Measurements from ENCODE around the gene NANS.
"Not testable (repeated sequence)": the region's sequence is repeated elsewhere in the genome, so short reads cannot be mapped to it uniquely, and the experiment has no call there.

Gene NANS

GRCh38 chr9:98080326-98080725 lies 23.8 kb downstream of the NANS start:
- no peak for DNase-seq

DNA sequence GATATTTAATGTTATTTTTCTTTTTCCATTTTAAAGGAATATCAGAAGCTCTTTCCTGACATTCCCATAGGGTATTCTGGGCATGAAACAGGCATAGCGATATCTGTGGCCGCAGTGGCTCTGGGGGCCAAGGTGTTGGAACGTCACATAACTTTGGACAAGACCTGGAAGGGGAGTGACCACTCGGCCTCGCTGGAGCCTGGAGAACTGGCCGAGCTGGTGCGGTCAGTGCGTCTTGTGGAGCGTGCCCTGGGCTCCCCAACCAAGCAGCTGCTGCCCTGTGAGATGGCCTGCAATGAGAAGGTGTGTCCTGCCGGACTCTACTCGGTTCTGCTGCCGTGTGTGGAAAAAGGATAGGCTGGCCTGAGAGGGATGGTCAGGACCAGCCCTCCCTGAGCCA lies 24.2 kb downstream of the NANS start:
- DNase-seq, result no peak

DNA sequence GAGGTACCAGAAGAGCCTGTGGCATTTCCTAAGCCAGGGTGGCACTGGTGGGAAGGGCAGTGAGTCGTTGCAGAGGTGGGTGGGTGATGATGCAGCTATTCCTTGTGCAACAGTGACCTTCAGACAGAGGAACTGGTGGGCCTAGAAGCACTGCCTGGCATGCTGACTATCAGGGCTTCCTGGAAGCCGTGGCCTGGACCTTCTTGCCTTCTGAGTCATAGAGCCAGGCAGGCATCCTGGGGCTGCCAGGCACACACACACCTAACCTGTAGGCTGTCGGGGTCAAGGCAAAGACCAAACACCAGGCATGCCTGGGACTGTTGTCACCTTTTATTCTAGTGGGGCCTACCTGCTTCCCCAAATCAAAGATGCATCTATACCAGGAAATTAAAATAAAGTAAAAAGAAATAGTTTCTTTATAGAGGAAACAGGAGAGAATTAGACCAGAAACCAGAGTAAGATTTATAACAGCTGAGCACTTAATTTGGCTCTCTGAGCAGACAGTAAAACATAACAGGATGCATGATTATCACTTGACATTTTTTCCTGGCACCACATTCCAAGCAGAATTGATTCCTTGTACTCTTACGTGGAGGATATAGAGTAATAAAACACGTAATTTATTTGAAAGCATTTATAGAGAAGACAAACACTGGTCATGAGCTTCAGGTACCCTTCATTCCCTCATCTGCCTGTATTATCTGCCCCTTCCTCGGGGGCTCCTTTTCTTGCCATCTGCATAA lies 25.1 kb downstream of the NANS start:
- no peak for DNase-seq

GRCh38 chr9:98083061-98083501 lies 26.5 kb downstream of the NANS start:
- no peak for DNase-seq

GRCh38 chr9:98083566-98084183 lies 27.1 kb downstream of the NANS start:
- no peak for DNase-seq

GRCh38 chr9:98084396-98084795 lies 27.9 kb downstream of the NANS start:
- no peak for DNase-seq

GRCh38 chr9:98085058-98085457 lies 28.5 kb downstream of the NANS start:
- no peak for DNase-seq

DNA sequence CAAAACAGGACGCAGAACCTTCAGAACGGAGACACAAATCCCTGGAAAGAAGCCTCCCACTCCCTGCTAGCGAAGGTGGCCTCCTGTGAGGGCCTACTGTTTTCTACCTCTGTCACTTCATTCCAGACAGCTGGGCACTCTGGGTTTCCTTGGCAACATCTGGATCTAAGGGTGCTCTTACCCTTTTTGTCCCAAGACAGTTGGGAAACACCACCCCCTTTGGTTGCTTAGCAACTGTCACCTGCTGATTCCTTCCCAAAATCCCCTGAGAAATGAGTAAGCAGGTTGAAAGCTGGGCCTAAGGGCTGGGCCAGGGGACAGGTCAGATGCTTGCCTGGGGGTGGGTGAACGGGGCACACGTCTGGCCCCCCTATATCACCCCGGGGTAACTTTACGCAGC lies 29.4 kb downstream of the NANS start:
- peak; percentile 30 for DNase-seq

GRCh38 chr9:98086461-98086860 lies 29.9 kb downstream of the NANS start:
- no peak for DNase-seq

DNA sequence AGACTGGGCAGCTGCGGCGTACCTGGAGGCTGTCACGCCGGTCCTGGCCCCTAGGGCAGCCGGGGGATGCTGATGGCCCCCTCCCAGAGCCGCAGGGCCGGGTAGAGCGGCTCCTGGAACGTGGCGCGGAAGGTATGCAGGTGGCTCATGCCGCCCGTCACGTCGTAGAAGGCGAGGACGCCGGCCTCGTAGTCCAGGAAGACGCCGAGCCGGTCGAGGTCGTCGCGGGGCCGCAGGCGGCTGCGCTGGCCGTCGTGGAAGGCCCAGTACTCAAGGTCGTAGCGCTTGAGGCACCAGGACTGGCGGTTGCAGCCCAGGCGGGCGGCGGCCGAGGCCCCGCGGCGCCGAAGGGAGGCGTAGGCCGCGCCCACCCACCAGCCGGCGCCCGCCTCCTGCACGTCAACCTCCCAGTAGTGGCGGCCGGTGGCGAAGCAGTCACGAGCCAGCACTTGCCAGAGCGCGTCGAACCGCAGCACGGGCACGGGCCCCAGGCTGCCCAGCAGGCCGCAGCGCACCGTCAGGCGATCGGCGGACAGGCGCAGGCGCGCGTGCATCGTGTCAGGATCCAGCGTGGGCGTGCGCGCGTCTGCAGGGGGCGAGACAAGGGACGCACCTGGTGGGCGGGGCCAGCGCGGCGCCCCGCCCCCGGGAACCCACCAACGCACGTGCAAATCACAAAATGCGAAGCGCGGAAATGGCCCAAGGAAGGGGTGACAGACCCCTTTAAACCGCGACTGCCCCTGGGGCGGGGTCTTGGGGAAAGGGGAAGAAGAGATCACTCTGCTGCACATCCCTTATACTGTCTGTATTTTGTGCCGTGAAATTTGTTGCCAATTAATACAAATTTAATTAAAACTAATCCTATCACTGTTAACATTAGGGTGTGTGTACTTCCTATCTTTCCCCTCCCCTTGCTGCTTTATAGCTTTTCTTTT lies 31.2 kb downstream of the NANS start:
- no peak for DNase-seq

GRCh38 chr9:98090674-98091073 lies 34.1 kb downstream of the NANS start:
- not testable (repeated sequence) for DNase-seq

- DNase-seq, result no peak
These were observed 35.4 kb downstream of the NANS start for GRCh38 chr9:98091735-98092612.

DNA sequence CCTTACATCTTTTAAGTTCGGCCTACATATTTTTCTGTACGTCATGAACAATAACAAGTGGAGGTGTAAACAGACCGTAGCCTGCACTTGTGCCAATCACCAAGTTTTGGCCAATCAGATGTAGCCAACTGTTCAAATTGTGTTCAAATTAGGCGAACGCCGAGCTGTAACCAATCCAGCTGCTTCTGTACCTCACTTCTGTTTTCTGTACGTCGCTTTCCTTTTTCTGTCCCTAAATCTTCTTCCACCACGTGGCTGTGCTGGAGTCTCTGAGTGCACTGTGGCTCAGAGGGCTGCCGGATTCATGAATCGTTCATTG lies 36.0 kb downstream of the NANS start:
- DNase-seq, result no peak

DNA sequence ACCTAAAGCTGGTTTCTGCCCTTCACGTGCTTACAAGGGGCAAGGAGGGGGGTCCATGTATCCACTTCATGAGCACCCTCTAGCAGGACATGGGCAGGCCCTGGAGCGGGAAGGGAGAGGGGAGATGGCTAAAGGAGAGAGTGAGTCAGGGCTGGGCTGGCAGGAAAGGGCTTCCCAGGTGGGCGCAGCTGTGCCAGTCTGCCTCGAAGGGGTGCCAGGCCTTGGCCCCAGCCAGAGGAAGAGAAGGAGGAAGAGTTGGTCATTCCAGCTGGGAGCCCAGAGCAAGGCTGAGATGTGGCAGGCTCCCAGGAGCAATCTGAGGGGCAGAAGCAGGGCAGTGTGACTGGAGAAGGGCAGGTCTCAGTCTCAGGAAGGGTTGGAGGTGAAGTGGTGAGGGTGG lies 37.8 kb downstream of the NANS start:
- no peak for DNase-seq

DNA sequence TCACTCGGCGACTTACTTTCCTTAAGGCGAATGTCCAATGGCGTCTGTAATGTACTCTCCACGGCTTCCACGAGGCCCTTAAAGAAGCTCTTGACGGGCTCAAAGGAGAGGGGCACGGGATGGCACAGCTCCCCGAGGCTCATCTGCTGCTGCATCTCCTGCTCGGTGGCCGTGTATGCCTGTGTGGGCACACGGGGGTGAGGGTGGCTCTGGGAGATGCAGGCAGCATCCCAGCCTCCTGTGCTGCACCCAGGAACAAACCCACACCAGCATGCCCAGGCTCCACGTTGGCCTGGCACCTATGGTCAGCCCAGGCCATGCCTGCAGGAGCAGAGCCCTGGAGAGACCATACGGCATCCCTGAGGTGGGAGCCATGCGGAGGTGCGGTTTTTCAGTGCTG lies 38.3 kb downstream of the NANS start:
- no peak for DNase-seq

DNA sequence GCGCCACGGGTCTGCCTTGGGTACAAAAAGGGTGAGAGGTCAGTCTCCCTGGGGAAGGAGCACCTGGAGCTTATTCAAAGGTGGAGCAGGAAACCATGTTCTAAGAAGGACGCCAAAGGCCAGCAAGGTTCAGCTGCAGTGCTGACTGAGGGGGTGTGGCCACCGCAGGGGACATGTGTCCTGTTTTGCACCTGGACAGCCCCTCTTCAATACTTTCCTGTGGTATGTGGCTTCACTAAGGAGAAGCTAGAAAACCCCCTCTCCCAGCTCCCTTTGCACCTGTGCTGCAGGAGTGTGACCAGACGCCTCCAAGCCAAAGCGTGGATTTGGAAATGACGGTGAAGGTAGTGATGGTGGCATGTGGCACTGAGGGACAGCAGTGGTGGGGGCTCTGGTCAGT lies 38.9 kb downstream of the NANS start:
- no peak for DNase-seq

- DNase-seq, result no peak
These were observed 39.6 kb downstream of the NANS start for GRCh38 chr9:98096091-98096490.

DNA sequence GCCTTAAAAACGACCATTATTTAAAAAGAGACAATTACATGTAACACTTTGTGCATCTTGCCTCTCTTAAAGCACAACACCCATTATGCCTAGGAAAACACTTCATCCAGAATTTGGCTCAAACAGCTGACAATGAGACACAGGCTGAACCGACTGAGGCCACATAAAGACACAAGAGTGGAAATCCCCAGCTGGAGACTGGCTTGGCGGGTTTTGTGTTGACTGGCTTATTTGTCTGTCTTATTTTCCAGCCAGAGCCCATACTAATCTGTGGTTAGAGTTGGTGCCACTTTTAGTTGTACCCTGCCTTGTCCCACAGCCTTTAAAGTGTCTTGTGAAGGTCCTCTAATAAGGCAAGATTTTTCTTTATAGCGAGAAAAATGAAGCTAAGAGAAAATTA lies 41.3 kb downstream of the NANS start:
- DNase-seq, result no peak

DNA sequence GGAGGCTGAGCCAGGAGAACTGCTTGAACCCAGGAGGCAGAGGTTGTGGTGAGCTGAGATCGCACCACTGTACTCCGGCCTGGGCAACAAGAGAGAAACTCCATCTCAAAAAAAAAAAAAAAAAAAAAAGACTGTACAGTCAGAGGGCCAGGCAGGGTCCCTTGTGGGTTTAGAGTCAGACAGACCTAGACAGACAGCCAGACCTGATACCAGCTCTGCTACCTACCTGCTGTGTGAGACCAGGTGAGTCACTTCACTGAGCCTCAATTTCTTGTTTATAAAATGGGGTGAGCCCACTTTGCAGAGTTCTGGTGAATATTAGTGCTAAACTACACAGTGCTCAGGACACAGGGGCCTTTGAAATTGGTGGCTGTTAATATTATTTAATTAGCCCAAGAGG lies 42.8 kb downstream of the NANS start:
- DNase-seq, result no peak

- no peak for DNase-seq
These were observed 43.4 kb downstream of the NANS start for GRCh38 chr9:98099898-98100297.

DNA sequence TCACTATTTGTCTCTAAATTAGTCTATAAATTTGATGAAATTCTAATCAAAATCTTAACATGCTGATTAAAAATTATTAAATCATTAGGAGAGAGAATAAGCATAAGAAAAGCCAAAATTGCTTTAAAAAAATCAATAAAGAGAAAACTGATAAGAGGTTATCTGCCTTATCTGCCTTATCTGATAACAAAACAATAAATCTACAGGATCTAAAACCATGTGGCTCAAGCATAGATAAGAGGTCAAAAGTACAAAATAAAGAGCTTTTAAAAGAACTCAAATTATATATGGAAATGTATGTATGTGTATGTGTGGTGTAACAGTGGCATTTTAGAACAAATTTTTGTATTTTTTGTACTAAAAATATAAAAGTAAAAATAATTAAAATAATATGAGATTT lies 43.9 kb downstream of the NANS start:
- DNase-seq, result no peak

DNA sequence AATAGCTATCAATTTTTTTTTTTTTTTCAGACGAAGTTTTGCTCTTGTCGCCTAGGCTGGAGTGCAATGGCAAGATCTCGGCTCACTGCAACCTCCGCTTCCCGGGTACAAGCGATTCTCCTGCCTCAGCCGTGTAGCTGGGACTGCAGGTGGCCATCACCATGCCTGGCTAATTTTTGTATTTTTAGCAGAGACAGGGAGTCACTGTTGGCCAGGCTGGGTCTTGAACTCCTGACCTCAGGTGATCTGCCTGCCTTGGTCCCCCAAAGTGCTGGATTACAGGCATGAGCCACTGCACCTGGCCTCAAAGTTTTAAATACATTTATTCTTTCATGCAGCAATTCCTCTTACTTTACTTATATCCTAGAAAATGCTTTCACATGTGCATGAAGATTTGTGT lies 44.9 kb downstream of the NANS start:
- no peak for DNase-seq

GRCh38 chr9:98101868-98102273 lies 45.3 kb downstream of the NANS start:
- DNase-seq, result peak; percentile 70

All from NCI-H187 treated with DMSO at 0.1 percent for 48 hours (cell line).